Glutamatergic neuron (in vitro differentiated cells): Measurements from ENCODE around the gene HERC4. TPM values are rescaled to one million over a fixed set of nuclear protein-coding genes. Genes with fewer than 3 reads are reported as not detected.
"Not testable (repeated sequence)": the region's sequence is repeated elsewhere in the genome, so short reads cannot be mapped to it uniquely, and the experiment has no call there.

Experiments
- DNase-seq: peaks from one replicate; pipeline ENCODE4 v3.0.0; 2022
- H3K27ac Mint-ChIP-seq: one replicate; pipeline ENCODE4 v1.8.0; 2020; ENCODE audit warnings: mild to moderate bottlenecking, mixed read lengths, inconsistent platforms; ENCODE audit not compliant: unreplicated experiment
- H3K27me3 Mint-ChIP-seq: one replicate; pipeline ENCODE4 v1.8.0; 2020; ENCODE audit warnings: mild to moderate bottlenecking, moderate library complexity, mixed read lengths, inconsistent platforms; ENCODE audit not compliant: unreplicated experiment
- H3K36me3 Mint-ChIP-seq: one replicate; pipeline ENCODE4 v1.8.0; 2020; ENCODE audit warnings: mild to moderate bottlenecking, mixed read lengths, inconsistent platforms; ENCODE audit not compliant: unreplicated experiment
- H3K4me1 Mint-ChIP-seq: one replicate; pipeline ENCODE4 v1.8.0; 2020; ENCODE audit warnings: mild to moderate bottlenecking, low read depth, mixed read lengths, inconsistent platforms; ENCODE audit not compliant: unreplicated experiment
- H3K4me3 Mint-ChIP-seq: one replicate; pipeline ENCODE4 v1.8.0; 2020; ENCODE audit warnings: mild to moderate bottlenecking, mixed read lengths, inconsistent platforms; ENCODE audit not compliant: unreplicated experiment
- H3K9me3 Mint-ChIP-seq: one replicate; pipeline ENCODE4 v1.8.0; 2020; ENCODE audit warnings: mild to moderate bottlenecking, moderate library complexity, mixed read lengths, inconsistent platforms; ENCODE audit not compliant: unreplicated experiment
- CTCF ChIP-seq: fragments of 200-600 bp; sonication (generic); IDR thresholded peaks from one replicate; pipeline ENCODE4 v1.5.0; 2021; ENCODE audit not compliant: partially characterized antibody, unreplicated experiment
- total RNA-seq: library from RNA; stranded (reverse); fragmentation: NEBNext Ultra II Directional; extraction: Animal tissue kit (Norgen Biotek cat#: 25700); gene quantifications from one replicate; pipeline ENCODE4 v1.2.1, GENCODE V29; 2021; ENCODE audit not compliant: unreplicated experiment

The HERC4 gene
- total RNA-seq, 1 donor from 2014 or later = 39.5 TPM

GRCh38 chr10:67988606-67989005 is 86.5 kb downstream of the HERC4 start:
- no peaks in the 10 kb centered on the region for H3K36me3 Mint-ChIP-seq
- no peaks in the 10 kb centered on the region for H3K27me3 Mint-ChIP-seq
- no peaks in the 10 kb centered on the region for H3K4me1 Mint-ChIP-seq
- DNase-seq = no peak
- no peak overlapping the region for H3K4me3 Mint-ChIP-seq
- no peak overlapping the region for H3K27ac Mint-ChIP-seq
- H3K9me3 Mint-ChIP-seq = no peaks in the 10 kb centered on the region
- TF ChIP-seq CTCF = no peak

GRCh38 chr10:67982603-67983002 is 92.5 kb downstream of the HERC4 start:
- H3K36me3 Mint-ChIP-seq, H3K27me3 Mint-ChIP-seq, H3K9me3 Mint-ChIP-seq, H3K4me1 Mint-ChIP-seq, H3K27ac Mint-ChIP-seq, DNase-seq, H3K4me3 Mint-ChIP-seq: not testable (repeated sequence)

- Mint-ChIP-seq H3K27me3 (no peaks in the 10 kb centered on the region), H3K27ac (no peak overlapping the region), H3K4me3 (no peak overlapping the region), H3K36me3 (no peaks in the 10 kb centered on the region), H3K4me1 (no peaks in the 10 kb centered on the region), H3K9me3 (no peaks in the 10 kb centered on the region)
- no peak for DNase-seq
- no peak for TF ChIP-seq CTCF
These were observed 96.3 kb downstream of the HERC4 start for GRCh38 chr10:67978749-67979148.

GRCh38 chr10:67977251-67977650 is 97.8 kb downstream of the HERC4 start:
- DNase-seq = no peak
- no peak overlapping the region for H3K4me3 Mint-ChIP-seq
- no peaks in the 10 kb centered on the region for H3K9me3 Mint-ChIP-seq
- no peak for TF ChIP-seq CTCF
- H3K27ac Mint-ChIP-seq = no peak overlapping the region
- H3K4me1 Mint-ChIP-seq = no peaks in the 10 kb centered on the region
- no peaks in the 10 kb centered on the region for H3K36me3 Mint-ChIP-seq
- no peaks in the 10 kb centered on the region for H3K27me3 Mint-ChIP-seq

GRCh38 chr10:67976292-67977245 is 98.5 kb downstream of the HERC4 start:
- no peak overlapping the region for H3K4me3 Mint-ChIP-seq
- H3K36me3 Mint-ChIP-seq = no peaks in the 10 kb centered on the region
- no peak for TF ChIP-seq CTCF
- H3K27ac Mint-ChIP-seq = no peak overlapping the region
- H3K27me3 Mint-ChIP-seq = no peaks in the 10 kb centered on the region
- DNase-seq = no peak
- no peaks in the 10 kb centered on the region for H3K9me3 Mint-ChIP-seq
- no peaks in the 10 kb centered on the region for H3K4me1 Mint-ChIP-seq
